LNCaP clone FGC (cell line): ENCODE results near the gene CENATAC.
A peak's percentile ranks its signal among the peaks of the same experiment; 100 is the strongest.
"Not testable (repeated sequence)": the region's sequence is repeated elsewhere in the genome, so short reads cannot be mapped to it uniquely, and the experiment has no call there.

Experiments used
- DNase-seq: peaks from one replicate; pipeline ENCODE4 v3.0.0-alpha.2; 2011; ENCODE audit warnings: low read depth
- H3K4me3 ChIP-seq: 2 replicates; pipeline ENCODE4 v1.5.1; 2011; ENCODE audit warnings: mild to moderate bottlenecking, low read depth, low read length, control low read depth
- CTCF ChIP-seq: IDR thresholded peaks from 2 replicates; pipeline ENCODE4 v1.5.1; 2012; ENCODE audit warnings: mild to moderate bottlenecking; ENCODE audit not compliant: control insufficient read depth, insufficient read depth; ENCODE audit errors: extremely low read depth

Gene CENATAC

DNA sequence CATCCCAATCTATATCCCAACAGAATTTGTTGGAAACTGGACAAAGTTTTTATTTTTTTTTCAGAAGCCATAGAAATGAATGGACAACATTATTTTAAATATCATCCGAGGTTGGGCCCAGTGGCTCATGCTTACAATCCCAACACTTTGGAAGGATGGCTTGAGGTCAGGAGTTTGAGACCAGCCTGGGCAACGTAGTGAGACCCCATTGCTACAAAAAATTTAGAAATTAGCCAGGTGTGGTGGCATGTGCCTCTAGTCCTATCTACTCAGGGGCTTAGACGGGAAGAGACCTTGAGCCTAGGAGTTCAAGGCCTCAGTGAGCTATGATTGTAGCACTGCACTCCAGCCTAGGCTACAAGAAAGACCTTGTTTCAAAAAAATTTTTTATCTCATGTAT, 36.9 kb downstream of the CENATAC start:
- DNase-seq, result no peak
- H3K4me3 ChIP-seq, result no peak overlapping the region
- no peak for TF ChIP-seq CTCF

DNA sequence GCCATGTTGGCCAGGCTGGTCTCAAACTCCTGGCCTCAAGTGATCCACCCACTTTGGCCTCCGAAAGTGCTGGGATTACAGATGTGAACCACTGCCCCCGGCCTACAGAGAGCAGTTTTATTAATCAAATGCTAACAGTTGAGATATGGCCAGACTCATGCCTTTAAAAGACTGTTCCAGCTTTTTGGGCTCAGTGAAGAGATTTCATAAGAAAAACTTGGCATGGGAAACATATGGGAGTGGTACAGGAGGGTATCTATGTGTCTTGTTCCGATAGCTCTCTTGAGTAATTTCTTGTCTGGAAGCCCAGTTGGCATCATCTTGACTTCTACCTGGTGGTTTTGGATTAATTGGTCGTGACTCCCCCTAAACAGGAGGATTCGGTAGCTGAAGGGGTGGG, 40.9 kb downstream of the CENATAC start:
- H3K4me3 ChIP-seq, result no peak overlapping the region
- DNase-seq, result no peak
- TF ChIP-seq CTCF, result no peak

DNA sequence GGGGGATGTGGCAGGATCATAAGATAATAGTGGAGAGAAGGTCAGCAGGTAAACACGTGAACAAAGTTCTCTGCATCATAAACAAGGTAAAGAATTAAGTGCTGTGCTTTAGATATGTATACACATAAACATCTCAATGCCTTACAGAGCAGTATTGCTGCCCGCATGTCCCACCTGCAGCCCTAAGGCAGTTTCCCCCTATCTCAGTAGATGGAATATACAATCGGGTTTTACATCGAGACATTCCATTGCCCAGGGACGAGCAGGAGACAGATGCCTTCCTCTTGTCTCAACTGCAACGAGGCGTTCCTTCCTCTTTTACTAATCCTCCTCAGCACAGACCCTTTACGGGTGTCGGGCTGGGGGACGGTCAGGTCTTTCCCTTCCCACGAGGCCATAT, 41.5 kb downstream of the CENATAC start:
- DNase-seq, H3K4me3 ChIP-seq: not testable (repeated sequence)

DNA sequence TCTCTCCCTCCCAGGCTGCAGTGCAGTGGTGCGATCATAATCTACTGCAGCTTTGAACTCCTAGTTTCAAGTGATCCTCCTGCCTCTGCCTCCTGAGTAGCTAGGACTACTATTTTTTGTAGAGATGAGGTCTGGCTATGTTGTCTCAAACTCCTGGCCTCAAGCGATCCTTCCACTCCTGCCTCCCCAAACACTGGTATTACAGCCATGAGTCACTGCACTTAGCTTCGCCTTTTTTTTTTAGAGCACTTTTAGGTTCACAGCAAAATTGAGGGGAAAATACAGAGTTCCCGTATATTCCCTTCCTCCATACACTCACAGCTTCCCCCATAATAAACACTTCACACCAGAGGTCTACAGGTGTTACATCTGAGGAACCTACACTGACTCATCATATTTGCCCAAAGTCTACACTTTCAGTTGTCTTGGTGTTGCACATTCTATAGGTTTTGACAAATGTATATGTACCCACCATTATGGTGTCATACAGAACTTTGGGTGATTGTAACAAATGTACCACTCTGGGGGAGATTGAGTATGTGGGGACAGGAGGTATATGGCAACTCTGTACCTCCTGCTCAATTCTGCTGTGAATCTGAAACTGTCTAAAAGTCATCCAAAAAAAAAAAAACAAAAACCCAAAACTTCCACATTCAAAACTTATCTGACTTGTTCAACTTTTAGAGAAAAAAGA, 44.0 kb downstream of the CENATAC start:
- no peak overlapping the region for H3K4me3 ChIP-seq
- DNase-seq, result no peak
- TF ChIP-seq CTCF, result no peak

GRCh38 chr11:119042927-119043326, 45.0 kb downstream of the CENATAC start:
- no peak for DNase-seq
- TF ChIP-seq CTCF, result no peak
- no peak overlapping the region for H3K4me3 ChIP-seq

- TF ChIP-seq CTCF, result peak; percentile 17; the same call in 1 of the 2 replicates
- no peak for DNase-seq
- H3K4me3 ChIP-seq, result no peak overlapping the region
Observed at GRCh38 chr11:119044708-119045107, 46.8 kb downstream of the CENATAC start.

DNA sequence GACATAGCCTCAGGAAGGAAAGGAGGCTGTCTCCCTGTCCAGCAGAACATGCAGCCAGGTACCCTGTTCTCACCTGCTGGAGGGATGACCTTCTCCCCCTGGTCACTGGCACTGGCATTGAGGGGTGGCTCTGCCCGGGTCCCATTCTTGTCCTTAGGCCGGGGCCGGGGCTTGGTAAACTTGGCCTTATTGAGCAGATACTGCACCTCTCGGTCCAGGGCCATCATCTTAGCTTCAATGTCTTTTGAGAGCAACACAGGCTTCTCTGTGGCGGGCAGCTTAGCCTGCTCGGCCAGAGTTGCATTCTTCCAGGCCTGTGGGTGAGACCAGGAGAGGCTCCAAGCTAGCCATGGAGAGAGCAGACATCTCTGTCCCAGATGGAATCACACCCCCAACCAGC, 48.6 kb downstream of the CENATAC start:
- no peak for DNase-seq
- no peak overlapping the region for H3K4me3 ChIP-seq
- TF ChIP-seq CTCF, result no peak
